ENCODE results near the gene COL9A3. TPM values are rescaled to one million over a fixed set of nuclear protein-coding genes. Genes with fewer than 3 reads are reported as not detected.
A peak's percentile ranks its signal among the peaks of the same experiment; 100 is the strongest.

Gene COL9A3
- total and polyA plus RNA-seq, 2 of the 8 experiments (the other 6 are each of a cell fraction or from before 2014, with no cell fraction given): 21.7 to 80.1 TPM

DNA sequence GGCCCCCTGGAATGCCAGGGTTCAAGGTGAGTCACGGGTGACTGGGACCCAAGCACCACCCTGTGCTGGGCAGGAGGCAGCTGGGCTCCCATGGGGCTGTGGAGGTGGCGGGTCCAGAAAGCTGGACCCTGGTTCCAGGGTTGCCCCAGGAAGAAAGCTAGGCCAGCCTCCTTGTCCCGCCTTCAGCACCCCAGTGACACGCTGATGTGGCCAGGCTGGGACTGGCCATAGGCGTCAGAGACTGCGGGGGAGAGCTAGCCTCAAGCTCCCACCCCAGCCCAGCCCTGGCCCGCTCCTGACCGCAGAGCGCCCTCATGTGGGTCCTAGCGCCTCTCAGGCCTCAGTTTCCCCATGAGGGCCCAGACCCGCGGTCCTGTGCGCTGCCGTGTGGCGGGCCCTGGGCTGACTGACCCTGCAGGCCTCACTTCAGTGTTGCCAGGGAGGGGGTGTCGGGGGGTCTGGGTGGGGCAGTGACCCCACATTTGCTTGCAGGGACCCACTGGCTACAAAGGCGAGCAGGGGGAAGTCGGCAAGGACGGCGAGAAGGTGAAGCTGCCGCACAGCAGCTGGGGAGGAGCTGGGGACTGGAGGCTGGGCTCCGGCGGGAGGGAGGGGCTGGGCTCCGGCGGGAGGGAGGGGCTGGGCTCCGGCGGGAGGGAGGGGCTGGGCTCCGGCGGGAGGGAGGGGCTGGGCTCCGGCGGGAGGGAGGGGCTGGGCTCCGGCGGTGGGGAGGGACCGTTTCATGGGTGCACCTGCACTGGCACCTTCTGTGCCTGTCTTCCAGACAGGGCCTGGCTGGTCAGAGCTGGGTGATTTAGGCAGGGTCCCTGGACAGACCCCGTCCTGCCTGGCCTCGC is 7.9 kb downstream of the COL9A3 start:
- Histone ChIP-seq H2BK12ac (ENCODE audit: low read depth, low read length) (no peak overlapping the region), H3K14ac (ENCODE audit: insufficient read length) (no peak overlapping the region), H2BK20ac (ENCODE audit: low read length) (no peak overlapping the region), H2AK5ac (ENCODE audit: low read depth, low read length) (peak overlapping the region; percentile 16; the same call in 1 of the 2 replicates), H3K9ac (replicated peaks in 1 of 4; ENCODE audit: extremely low read depth in 1 of 4, low read depth in 3 of 4, low read length in 3 of 4) (no peak overlapping the region), H4K5ac (ENCODE audit: insufficient read length, low read depth, low read length) (peak overlapping the region; percentile 44), H3K79me1 (ENCODE audit: low read depth, low read length) (no peaks in the 10 kb centered on the region), H3K27ac (ENCODE audit: low read depth, low read length) (no peak overlapping the region), H3K56ac (replicated peaks; ENCODE audit: insufficient read length, low read depth, low read length) (no peak overlapping the region), H3K4me2 (ENCODE audit: insufficient read depth in 1 of 2, low read depth in 2 of 2, low read length in 2 of 2) (peak overlapping the region in 1 of 2 experiments; percentile 28; a peak in 3 of 4 replicates), H3K4me3 (ENCODE audit: extremely low read depth in 1 of 4, insufficient read depth in 2 of 4, low read depth in 3 of 4, low read length in 4 of 4) (no peak overlapping the region), H3K18ac (ENCODE audit: extremely low read depth, low read length) (no peak overlapping the region), H3K4me1 (replicated peaks in 1 of 4; ENCODE audit: control insufficient read depth in 3 of 4, insufficient read depth in 4 of 4, low read length in 3 of 4) (peaks cover 0 to 19% (median 10%) of the 10 kb centered on the region in 4 experiments; a peak in 5 of 7 replicates), H3K9me3 (ENCODE audit: insufficient read depth in 2 of 2, low read depth in 1 of 2, low read length in 1 of 2) (no peaks in the 10 kb centered on the region), H2AFZ (ENCODE audit: low read length) (no peak overlapping the region), H3K23me2 (ENCODE audit: low read depth, low read length) (no peaks in the 10 kb centered on the region), H2BK5ac (ENCODE audit: low read depth, low read length) (peak overlapping the region; percentile 52; the same call in 1 of the 2 replicates), H3K4ac (replicated peaks; ENCODE audit: insufficient read length, low read depth, low read length) (no peak overlapping the region), H3K23ac (ENCODE audit: insufficient read length) (no peak overlapping the region), H2BK120ac (replicated peaks; ENCODE audit: low read depth, low read length) (no peak overlapping the region), H3K79me2 (ENCODE audit: control insufficient read depth in 1 of 2, insufficient read depth in 2 of 2, low read length in 2 of 2) (no peaks in the 10 kb centered on the region), H2BK15ac (ENCODE audit: low read length) (no peak overlapping the region), H4K20me1 (replicated peaks in 1 of 2; ENCODE audit: control insufficient read depth in 1 of 2, insufficient read depth in 2 of 2, low read length in 2 of 2) (peaks cover 5 to 8% of the 10 kb centered on the region in 2 experiments), H3K36me3 (ENCODE audit: control insufficient read depth in 2 of 4, insufficient read depth in 4 of 4, low read length in 3 of 4) (peaks cover 0 to 7% (median 3%) of the 10 kb centered on the region in 4 experiments; a peak in 4 of 8 replicates), H4K91ac (replicated peaks; ENCODE audit: insufficient read length, low read length) (peak overlapping the region; percentile 81), H4K8ac (ENCODE audit: extremely low read depth, insufficient read depth, low read length) (peak overlapping the region; percentile 68), H3K27me3 (replicated peaks in 1 of 4; ENCODE audit: control insufficient read depth in 3 of 4, extremely low read depth in 1 of 4, insufficient read depth in 3 of 4, low read length in 3 of 4) (no peaks in the 10 kb centered on the region)
- POLR2A ChIA-PET (ENCODE audit: partially characterized antibody): interaction anchor here (0.7 to 2.1 kb wide), 4 partner anchors 9 to 82 kb away, joined by 3 to 20 read pairs (median 6); partner anchors contain the start of gene COL9A3
- TF ChIP-seq RNF2 (IDR thresholded peaks at IDR 0.05; ENCODE audit: borderline replicate concordance, low read depth, low read length, missing control alignments, poor library complexity, severe bottlenecking) (no peak), SP1 (IDR thresholded peaks at IDR 0.05; ENCODE audit: low read depth, low read length) (no peak), GTF2F1 (IDR thresholded peaks at IDR 0.05; ENCODE audit: borderline replicate concordance, low read depth, low read length) (no peak)
- DNase-seq (ENCODE audit: low read depth in 1 of 2, low spot score in 2 of 2) (peak in 1 of 2 experiments; percentile 54), FAIRE-seq (no peak)
- CTCF ChIA-PET (ENCODE audit: partially characterized antibody): interaction anchor here (0.6 to 3.2 kb wide), 4 partner anchors 7 to 17 kb away, joined by 3 to 22 read pairs (median 6); no protein-coding TSS in a partner anchor
- WGBS, 2 experiments (ENCODE audit: extremely low coverage in 1 of 2, insufficient coverage in 1 of 2, insufficient read length in 1 of 2, insufficient replicate concordance in 2 of 2, low coverage in 1 of 2, low lambda C conversion rate in 2 of 2, missing lambda C conversion rate in 1 of 2): 60% methylated on average over 15 of the region's 36 CpGs; no CpG with 5 or more reads in 1 of the 2 experiments

Measured in H1 (cell line).